Hematopoietic multipotent progenitor cell treated with erythropoietin and hydrocortisone succinate and interleukin-3 and kit ligand, for 4 days (in vitro differentiated cells): ENCODE data around the gene AMPD3.
"Not testable (repeated sequence)": the region's sequence is repeated elsewhere in the genome, so short reads cannot be mapped to it uniquely, and the experiment has no call there.

Experiments used
- DNase-seq: peaks from one replicate; pipeline ENCODE4 v3.0.0-alpha.2; 2015

Gene AMPD3

DNA sequence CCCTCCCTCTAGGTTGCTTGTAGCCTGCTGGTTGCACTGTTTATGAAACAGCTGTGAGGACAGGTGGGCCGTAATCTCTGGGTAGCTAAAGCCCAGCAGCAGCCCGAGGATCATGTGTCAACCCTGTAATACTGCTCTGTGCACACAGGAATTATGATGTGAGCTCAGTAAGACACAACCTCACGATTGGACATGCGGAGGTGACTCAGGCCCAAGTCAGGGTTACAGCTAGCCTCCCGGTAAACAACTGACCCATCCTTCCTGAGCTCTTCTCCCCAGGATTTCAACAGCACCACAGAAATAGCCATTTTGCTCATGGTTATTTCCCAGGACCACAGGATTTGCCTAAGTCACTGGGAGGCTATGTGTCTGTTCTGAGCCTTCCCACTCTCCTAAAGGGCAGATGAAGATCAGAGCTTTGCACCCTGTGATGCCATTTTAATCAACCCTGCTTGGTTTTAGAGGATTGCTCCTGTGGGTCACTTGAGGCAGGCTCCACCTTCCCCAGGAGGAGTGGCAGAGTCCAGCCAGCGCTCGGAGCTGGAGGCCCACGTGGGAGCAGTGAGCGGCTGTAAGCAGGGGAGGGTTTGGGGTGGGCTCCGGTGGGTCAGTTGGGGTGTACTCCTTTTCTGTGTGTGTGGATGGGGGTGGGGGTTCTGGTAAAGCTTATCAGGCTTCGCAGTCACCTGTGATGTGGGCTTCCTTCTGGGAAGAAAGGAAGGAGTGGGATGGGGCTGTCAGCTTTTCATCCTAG is at the start of gene AMPD3:
TSS of gene AMPD3 (plus strand) at position 387 of the 754 bp plus-strand sequence. CDS start 6,256 bp downstream, outside the sequence.
- DNase-seq: peak; percentile 23

DNA sequence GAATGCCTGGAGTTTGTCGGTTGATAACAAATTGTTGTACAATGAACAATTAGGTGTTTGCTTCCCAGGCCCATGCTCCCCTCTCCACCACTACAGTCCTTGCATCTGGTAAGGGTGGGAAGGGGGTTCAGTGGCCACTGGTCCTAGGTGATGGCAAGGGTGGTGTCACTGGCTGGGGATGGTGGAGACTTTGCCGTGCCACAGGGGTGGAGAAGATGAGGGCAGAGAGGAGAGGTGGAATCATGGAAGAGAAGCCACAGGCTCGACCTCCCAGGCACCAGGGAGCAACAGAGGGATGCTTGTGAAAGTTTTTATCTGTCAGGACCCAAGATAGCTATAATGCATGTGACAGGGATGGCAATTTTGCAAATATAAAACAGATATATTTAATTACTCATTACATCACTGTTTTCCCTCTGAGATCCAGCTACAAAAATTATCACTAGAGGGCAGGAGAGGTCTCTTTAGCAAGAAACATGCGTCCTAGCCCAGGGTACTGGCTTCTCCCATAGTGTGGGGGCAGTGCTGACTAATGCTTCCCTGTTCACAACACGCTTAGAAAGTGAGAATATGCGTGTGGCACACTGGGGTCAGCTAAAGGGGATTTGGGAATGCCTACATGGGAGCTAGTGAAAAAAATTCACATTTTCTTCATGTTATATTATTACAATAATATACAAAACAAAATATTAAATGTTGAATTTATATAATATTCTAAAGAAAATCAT is 49.0 kb upstream of the AMPD3 start:
- peak; percentile 95 for DNase-seq

DNA sequence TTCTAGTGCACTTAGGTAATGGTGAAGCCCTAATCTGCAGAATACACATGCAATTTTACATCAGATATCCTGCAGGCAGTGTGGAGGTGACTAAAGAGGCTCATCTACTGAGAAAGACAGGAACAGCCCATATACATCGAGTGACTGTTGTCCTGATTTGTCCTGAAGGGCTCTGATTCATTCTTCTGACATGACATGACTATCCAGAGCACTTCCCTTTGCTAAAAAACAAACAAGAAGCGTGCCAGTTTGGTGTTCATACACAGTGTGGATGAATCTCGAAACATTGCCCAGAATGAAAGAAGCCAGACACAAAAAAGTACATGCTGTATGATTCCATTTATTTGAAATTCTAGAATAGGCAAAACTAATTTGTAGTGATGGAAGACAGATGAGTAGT is 48.0 kb upstream of the AMPD3 start:
- DNase-seq: no peak

DNA sequence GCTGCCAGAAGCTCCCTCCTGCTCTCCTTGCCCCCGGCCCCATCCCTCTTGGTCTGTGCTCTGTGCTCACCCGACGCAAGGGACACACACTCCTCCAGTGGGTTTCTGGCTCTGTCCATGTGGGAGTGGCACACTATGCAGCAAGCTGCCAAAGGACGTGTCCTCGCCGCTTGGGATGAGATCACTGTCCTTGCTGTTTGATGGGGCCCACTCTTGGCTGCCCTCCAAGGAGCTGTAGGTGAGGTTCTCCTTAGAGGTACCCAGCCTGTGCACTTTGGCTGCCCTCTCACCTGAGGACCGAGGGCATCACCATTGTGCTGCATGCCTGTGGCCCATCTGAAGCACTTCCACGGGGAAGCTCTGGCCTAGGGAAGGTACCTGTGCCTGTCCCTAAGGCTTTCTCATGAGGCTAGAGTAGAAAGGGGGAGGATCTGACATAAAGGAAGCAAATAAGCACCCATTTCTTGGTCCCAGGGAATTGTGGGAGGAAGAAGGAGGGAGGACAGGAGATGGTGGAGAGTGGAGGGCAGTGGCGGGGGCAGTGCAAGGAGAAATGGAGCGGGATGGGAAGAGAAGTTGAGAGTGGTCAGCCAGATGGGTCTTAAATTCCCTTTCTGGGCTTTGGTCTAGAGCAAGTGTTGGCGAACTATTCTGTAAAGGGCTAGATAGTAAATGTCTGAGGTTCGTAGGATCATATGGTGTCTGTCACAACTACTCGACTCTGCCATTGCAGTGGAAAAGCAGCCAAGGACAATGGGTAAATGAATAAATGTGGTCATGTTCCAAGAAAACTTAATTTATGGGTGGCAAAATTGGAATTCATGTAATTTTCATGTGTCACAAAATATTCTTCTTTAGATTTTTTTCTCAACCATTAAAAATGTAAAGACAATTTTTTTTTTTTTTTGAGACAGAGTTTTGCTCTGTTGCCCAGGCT is 47.0 kb upstream of the AMPD3 start:
- no peak for DNase-seq

DNA sequence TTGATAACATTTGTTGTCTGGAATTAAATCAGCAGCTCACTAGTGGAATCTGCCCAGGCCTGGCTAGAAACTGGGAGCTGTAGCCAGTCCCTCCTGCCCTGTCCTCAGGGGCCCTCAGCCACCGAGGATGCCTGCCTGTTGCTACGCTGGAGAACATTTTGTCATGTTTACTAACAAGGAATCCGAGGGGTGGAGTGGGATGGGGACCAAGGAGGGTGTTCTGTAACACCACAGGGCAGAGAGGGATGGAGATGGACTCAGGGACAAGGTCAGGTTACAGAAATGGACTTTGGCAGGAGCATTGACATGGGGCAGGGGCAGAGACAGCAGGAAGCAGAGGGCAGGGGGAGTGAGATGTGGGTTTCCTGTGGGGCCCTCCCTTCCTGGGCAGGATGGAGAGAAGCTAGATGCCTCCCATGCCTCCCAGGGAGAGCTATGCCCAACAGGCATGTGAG is 45.8 kb upstream of the AMPD3 start:
- no peak for DNase-seq

DNA sequence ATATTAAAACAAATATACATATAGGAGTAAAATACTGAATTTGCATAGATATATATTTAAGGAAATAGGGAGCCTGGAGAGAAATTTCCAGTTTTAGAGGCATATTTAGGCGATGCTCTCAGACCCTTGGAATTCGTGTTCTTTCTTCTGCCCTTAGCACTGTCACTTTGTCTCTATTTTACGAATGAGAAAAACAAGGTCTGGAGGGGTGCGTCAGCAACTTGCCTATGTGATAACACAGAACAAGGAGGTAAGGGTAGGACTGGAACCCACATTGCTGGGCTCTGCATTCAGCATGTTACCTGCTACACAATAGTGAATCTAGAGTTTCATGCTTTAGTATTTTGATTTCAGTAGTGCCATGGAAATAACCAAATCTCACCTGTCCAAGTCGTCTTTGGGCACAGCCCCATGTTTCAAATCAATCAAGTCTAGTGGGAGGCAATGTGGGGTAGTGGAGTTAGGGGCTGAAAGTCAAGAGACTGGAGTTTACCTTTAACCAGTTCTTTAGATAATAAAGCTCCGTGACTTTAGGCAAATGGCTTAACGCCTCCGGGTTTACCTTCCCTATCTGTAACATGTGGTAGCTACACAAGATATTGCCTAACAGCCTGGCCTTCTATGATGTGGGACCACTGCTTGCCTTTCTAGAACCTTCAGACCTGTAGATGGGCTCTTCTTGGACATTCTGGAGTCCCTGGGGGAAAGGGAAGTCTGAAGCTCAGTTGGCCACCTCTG is 44.8 kb upstream of the AMPD3 start:
- no peak for DNase-seq

DNA sequence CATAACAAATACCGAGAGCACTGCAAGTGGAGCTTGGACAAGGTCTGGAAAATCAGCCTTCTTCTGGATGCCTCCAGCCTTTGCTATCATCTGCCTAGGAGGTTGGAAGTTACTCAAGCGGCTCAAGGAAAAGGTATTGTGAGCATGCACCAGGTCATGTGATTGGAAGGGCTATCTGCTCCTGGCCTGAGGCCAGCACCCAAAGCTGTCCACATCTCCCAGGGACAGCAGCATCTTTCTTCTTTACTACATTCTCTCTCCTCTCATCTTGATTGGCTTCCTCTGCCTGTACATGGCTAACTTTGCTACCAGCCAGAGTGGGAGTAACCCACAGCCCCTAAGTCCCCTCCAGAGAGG is 44.2 kb upstream of the AMPD3 start:
- DNase-seq: no peak

DNA sequence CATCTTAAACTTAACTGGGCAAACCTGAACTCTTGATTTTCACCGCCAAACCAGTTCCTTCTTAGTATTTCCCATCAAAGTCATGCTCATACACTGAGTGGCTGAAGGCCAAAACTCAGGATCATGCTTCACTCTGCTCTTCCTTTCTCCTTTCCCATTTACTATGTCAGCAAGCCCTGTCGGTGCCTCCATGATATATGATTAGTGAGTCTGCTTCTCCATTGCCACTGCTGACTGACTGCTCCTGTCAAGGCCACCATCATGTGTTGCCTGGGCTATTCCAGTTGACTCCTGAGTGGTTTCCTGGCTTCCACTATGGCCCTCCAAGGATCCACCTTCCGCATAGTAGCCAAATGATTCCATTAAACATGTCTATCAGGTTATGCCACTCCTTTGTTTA is 42.8 kb upstream of the AMPD3 start:
- no peak for DNase-seq

DNA sequence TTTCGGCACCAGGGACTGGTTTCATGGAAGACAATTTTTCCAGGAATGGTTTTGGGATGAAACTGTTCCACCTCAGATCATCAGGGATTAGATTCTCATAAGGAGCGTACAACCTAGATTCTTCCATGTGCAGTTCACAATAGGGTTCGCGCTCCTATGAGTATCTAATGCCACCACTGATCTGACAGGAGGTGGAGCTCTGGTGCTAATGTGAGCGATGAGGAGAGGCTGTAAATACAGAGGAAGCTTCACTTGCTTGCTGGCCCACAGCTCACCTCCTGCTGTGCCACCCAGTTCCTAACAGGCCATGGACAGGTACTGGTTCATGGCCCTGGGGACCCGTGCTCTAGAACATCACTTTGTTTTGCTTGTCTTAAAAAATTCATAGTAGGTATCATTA is 41.8 kb upstream of the AMPD3 start:
- DNase-seq: peak; percentile 86

DNA sequence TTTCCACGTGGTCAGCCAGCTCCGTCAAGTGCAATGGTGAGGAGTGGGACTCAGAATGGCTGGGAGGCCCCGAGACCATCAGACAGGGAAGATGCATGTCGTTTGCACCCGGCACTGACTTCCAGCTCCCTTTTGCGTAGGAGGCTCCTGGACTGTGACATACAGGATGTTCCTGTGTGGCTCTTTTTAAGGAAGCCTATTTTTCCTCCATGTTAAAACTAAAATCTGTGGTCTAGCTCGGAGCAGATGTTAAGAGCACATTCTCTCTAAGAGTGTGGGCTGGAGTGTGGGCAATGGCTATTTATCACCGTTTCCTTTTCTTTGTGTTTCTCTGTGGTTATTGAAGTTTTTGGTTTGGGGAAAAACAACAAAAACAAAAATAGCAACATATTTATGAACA is 40.9 kb upstream of the AMPD3 start:
- DNase-seq: peak; percentile 63

DNA sequence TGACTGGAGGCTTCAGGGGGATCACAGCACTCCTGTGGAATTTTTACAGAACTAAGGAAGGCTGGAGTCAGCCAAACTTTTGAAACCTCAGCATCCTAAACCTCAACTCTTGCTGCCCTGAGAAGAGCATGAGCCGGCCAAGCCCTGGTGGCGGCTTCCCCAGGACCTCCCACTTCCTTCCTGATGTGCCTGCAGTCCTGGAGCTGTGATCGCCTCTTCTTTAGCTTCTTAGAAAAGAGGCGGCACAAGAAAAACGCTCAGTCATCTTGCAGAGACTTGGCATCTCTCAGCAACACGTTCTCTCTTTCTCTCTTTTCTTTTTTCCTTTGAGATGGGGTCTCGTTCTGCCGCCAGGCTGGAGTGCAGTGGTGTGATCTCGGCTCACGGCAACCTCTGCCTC is 40.4 kb upstream of the AMPD3 start:
- DNase-seq: peak; percentile 92

DNA sequence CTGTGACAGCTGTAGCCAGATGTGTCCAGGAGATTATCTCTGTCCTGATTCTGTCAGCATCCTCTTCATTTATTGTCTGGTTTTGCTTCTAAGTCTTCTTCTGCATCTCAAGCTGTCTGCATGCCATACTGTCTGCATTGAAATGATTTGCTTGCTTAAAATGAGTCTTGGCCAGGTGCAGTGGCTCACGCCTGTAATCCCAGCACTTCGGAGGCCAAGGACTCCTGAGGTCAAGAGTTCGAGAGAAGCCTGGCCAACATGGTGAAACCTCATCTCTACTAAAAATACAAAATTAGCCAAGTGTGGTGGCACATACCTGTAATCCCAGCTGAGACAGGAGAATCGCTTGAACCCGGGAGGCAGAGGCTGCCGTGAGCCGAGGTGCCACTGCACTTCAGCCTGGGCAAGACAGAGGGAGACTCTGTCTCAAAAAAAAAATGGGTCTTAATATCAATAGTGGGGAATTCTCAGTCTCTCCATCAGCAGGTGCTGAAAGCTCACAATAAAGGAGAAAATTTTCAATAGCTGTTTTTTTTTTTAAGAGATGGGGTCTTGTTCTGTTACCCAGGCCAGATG is 39.2 kb upstream of the AMPD3 start:
- DNase-seq: no peak

DNA sequence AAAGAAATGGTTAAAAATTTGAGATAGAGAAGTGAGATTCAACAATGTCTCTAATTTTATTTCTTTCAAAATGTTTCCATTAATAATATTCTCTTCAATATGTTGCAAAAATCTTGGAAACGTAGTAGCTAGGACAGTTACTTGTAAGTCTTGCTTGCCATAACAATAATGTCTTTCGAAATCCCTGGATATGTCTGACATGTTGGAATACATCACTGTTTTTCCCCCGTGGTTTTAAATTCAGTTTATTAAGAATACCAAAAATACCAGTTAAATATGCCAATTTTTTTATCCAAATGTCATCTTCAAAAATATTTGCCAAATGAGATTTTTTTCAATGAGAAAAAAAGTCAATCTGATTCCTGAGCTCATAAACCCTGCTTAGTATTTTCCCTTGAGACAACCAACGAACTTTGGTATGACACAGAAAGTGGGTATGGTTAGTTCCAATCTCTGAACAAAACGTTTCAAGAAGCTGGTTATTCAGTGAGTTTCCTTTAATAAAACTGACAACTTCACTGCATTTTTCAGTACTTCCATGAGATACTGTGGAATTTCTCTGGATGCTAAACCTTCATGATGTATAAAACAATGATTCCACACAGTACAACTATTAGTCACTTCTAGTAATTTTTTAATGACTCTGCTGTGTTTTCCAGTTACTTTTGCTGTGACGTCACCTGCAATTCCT is 36.7 kb upstream of the AMPD3 start:
- no peak for DNase-seq

DNA sequence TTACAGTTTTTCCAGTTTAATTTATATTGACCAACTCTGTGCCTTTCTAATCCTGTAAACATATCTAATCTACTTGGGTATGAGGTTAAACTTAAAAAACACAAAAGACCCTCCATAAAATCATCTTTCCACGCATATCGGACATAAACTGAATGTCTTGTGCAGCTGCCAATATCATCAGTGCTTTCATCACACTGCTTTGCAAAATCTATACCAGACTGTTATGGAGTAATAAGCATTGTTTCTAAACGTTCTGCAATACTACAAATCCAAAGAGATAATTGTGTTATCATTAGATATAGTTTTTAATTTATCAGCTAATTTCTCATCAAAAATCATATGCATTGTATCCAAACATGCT is 36.1 kb upstream of the AMPD3 start:
- no peak for DNase-seq

DNA sequence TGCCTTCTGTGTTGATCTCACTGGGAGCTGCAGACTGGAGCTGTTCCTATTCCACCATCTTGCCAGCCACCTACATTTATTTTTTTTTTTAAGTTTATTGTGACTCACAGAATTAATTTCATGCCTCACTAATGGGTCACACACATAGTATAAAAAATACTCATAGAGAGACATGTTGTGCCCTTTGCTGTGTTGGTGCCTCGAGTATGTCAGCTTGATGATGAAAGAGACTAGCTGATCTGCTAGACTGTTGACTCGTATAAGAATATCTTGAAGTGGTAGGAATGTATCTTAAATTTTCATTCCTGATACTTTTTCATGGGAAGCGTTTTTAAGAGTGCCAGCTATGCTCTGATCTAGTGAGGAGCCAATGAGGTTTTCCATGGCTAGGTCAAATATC is 28.6 kb upstream of the AMPD3 start:
- DNase-seq: no peak

DNA sequence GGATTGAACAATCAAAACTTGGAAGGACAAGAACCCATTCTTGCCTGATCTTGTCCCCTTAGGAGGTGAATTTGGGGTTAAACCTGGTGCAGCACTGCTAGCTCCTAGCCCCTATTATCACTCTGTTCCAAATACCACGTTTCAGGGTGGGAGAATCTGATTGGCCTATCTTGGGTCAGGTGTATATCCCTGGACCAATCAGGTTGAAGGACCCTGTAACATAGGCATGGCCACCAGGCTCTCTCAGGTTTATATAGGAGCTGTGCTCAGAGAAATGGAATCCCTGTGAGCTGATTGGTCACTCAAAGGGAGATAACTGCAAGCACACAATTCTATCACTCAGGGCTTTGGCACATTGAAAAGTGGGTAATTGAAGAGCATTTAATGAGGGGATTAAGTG is 26.6 kb upstream of the AMPD3 start:
- DNase-seq: no peak

DNA sequence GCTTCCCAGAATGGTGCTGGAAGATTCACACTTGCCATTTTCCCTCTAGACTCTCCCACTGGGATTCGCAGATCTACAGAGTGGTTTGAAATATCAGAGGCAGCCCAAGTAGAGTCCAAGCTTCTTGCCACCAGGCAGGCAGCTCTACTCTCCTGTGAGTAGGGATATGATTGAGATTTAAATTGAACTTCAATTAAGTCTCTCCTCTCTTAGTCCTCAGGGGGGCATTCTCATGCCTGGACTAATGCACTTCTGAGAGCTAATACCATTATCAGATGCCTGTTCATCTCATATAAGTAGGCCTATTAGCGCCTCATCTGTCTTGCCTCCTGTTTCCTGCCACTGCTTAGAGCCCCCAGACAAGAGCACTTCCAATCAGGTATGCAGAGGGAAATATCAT is 25.5 kb upstream of the AMPD3 start:
- DNase-seq: no peak

DNA sequence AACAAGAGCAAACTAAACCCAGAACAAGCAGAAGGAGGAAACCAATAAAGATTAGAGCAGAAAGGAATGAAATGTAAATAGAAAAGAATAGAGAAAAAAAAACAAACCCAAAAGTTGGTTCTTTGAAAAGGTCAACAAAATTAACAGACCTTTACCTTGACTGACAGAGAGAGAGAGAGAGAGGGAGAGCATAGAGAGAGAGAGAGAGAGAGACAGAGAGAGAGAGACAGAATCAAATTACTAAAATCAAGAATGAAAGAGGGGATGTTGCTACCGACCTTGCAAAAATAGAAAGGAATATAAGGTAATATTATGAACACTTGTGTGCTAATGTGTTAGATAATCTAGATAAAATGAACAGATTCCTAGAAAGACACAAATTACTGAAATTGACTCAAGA is 22.6 kb upstream of the AMPD3 start:
- DNase-seq: no peak

DNA sequence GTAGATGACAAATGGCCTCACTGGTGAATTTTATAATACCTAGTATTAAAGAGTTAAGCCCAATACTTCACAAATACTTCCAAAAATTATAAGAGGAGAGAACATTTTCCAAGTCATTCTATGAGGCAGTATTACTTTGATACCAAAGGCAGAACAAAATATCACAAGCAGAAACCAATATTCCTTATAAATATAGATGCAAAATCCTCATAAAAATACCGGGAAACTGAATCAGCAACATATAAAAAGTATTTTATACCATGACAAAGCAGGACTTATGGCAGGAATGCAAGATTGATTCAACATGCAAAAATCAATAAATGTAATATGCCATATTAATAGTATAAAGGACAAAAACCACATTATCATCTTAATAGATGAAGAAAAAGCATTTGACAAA is 22.1 kb upstream of the AMPD3 start:
- DNase-seq: no peak

DNA sequence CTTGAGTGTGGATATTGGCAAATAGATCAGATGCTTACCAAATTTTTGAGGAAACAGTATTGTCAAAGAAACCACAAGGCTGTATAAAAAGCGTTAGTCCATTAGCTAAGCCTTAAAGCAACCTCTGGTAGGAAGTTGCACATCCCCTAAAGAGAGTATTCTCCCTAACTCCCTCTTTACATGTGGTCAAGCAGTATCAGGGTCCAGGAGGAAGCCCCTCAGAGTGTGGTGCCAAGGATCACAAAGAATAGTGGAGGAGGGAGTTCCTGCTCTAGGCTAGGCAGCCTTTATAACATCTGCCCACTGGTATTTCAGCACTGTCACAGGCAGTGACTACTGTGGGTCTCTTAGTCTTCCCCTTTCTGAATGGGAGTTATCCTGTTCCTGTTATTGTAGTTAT is 18.8 kb upstream of the AMPD3 start:
- DNase-seq: peak; percentile 78

DNA sequence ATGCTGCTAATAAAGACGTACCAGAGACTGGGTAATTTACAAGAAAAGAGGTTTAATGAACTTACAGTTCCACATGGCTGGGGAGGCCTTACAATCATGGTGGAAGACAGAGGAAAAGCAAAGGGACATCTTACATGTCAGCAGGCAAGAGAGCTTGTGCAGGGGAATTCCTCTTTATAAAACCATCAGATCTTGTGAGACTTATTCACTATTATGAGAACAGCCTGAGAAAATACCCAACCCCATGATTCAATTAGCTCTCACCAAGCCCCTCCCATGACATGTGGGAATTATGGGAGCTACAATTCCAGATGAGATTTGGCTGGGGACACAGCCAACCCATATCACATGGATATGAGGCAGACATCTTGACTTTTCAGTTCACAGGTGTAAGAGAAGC is 18.4 kb upstream of the AMPD3 start:
- DNase-seq: not testable (repeated sequence)

DNA sequence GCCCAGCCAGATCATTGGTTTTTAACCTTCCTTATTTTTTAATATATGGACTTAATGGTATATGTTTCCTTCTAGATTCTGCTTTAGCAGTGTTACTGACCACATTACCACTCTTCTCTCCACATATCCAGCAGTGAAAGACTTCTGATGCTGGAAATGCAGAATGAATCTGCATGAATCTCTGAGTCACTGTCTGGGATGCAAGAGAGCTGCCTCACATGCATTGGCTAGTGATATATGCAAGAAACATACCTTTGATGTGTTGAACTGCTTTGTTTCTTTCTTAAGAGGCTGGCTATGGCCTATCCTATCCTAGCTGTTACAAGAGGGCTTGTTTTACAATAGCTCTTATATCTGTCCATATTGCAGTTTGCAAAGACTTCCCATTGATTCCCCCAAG is 16.6 kb upstream of the AMPD3 start:
- DNase-seq: no peak
